ENCODE results near the gene TBC1D7.

- no peak for TF ChIP-seq CTCF (IDR thresholded peaks at IDR 0.05; ENCODE audit: insufficient read depth, low read depth, low read length)
- no peak for TF ChIP-seq EZH2 (IDR thresholded peaks at IDR 0.05; ENCODE audit: insufficient read depth, low read length)
These were observed 66.8 kb downstream of the TBC1D7 start for GRCh38 chr6:13261464-13261994.
